ENCODE measurements around the gene HP. TPM values are rescaled to one million over a fixed set of nuclear protein-coding genes. Genes with fewer than 3 reads are reported as not detected.

The HP gene
- total RNA-seq, 1 experiment from 2014 or later: not detected

DNA sequence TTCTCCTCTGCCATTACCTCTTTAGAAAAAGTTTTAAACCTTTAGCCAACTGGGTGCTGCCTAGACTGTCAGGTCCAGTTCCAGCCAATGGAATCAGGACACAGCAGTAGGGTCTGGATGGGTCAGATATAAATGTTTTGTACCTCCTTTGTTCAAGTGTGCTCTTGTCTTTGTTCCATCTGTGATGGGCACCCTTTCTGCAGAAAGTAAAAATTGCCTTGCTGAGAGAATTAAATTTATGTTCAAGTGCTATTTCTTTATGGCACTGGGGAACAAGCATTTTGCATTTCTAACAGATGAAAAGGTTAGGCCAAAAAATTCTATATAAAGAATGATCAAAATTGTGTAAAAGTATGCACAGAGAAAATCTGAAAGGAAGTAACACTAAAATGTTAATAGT is 5.2 kb upstream of the HP start:
- intact Hi-C loops (cut with micrococcal nuclease; ENCODE audit: unreplicated experiment): no loop called here
- Histone ChIP-seq H3K27me3 (ENCODE audit: insufficient read depth, low read depth) (peaks cover 8% of the 10 kb centered on the region; the same call in 1 of the 2 replicates), H3F3A (ENCODE audit: insufficient read depth, low read depth) (no peaks in the 10 kb centered on the region), H2AFZ (no peak overlapping the region), H3K27ac (no peak overlapping the region), H3K36me3 (ENCODE audit: low read depth) (no peaks in the 10 kb centered on the region), H4K20me1 (ENCODE audit: insufficient read depth) (no peaks in the 10 kb centered on the region), H3K9me3 (ENCODE audit: insufficient read depth, low read depth) (peaks cover 4% of the 10 kb centered on the region; the same call in 1 of the 2 replicates), H3K4me1 (replicated peaks; ENCODE audit: insufficient read depth) (peaks cover 8% of the 10 kb centered on the region; the same call in 1 of the 2 replicates), H3K4me3 (no peak overlapping the region), H3K9me2 (ENCODE audit: insufficient read depth) (no peaks in the 10 kb centered on the region), H3K4me2 (no peak overlapping the region), H3K79me2 (ENCODE audit: low read depth) (no peaks in the 10 kb centered on the region)
- ChIA-PET POLR2A (ENCODE audit: unreplicated experiment) (interaction anchor here (0.7 kb wide), 1 partner anchor 190 kb away, joined by 6 read pairs; no protein-coding TSS in a partner anchor), CTCF (no interaction called here)
- DNase-seq: no peak
- no peak for TF ChIP-seq EZH2 (IDR thresholded peaks at IDR 0.05; ENCODE audit: low read depth)
- TF ChIP-seq, protein P1, sequence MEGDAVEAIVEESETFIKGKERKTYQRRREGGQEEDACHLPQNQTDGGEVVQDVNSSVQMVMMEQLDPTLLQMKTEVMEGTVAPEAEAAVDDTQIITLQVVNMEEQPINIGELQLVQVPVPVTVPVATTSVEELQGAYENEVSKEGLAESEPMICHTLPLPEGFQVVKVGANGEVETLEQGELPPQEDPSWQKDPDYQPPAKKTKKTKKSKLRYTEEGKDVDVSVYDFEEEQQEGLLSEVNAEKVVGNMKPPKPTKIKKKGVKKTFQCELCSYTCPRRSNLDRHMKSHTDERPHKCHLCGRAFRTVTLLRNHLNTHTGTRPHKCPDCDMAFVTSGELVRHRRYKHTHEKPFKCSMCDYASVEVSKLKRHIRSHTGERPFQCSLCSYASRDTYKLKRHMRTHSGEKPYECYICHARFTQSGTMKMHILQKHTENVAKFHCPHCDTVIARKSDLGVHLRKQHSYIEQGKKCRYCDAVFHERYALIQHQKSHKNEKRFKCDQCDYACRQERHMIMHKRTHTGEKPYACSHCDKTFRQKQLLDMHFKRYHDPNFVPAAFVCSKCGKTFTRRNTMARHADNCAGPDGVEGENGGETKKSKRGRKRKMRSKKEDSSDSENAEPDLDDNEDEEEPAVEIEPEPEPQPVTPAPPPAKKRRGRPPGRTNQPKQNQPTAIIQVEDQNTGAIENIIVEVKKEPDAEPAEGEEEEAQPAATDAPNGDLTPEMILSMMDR (conservative IDR thresholded peaks at IDR 0.05): no peak
- no TSS peak for BruUV-seq (replicated peaks)

DNA sequence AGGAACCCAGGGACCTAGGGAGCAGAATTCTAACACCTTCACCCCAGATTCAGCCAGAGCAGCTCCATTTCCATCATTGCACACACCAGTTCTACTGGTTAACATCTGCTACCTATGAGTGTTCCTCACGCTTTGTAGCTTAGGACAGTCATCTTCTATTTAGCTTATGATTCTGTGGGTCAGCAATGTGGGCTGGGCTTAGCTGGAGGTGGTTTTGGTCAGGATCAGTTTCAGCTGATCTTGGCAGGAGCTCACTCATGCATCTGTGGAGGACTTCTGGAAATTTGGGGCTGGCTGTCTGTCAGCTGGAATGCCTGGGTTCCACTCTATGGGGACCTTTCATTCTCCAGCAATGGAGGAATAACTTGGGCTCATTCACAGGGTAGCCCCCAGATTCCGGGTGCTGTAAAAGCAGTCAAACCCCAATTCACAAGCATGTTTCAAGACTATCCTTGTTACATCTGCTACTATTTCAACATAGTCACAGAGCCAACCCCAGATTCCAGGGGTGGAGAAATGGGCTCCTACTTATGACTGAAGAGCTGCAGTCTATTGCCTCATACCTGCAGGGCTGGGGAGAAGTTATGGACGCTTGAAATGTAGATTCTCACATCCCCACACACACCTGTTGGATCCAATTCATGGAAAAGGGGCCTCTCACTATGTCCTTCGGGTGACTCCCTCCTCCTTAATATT is 3.4 kb upstream of the HP start:
- TF ChIP-seq EZH2 (IDR thresholded peaks at IDR 0.05; ENCODE audit: low read depth): no peak
- TF ChIP-seq, protein P1 (conservative IDR thresholded peaks at IDR 0.05): no peak
- Histone ChIP-seq H3K79me2 (ENCODE audit: low read depth) (no peaks in the 10 kb centered on the region), H2AFZ (no peak overlapping the region), H3K4me1 (replicated peaks; ENCODE audit: insufficient read depth) (peaks cover 11% of the 10 kb centered on the region; the same call in 1 of the 2 replicates), H3K4me3 (no peak overlapping the region), H3K27me3 (ENCODE audit: insufficient read depth, low read depth) (peaks cover 18% of the 10 kb centered on the region), H3K4me2 (no peak overlapping the region), H3K36me3 (ENCODE audit: low read depth) (no peaks in the 10 kb centered on the region), H4K20me1 (ENCODE audit: insufficient read depth) (no peaks in the 10 kb centered on the region), H3F3A (ENCODE audit: insufficient read depth, low read depth) (no peaks in the 10 kb centered on the region), H3K9me3 (ENCODE audit: insufficient read depth, low read depth) (peaks cover 4% of the 10 kb centered on the region; the same call in 1 of the 2 replicates), H3K27ac (no peak overlapping the region), H3K9me2 (ENCODE audit: insufficient read depth) (no peaks in the 10 kb centered on the region)
- peak in 1 of 2 experiments; percentile 51 for DNase-seq
- BruUV-seq (replicated peaks): no TSS peak
- POLR2A ChIA-PET (ENCODE audit: unreplicated experiment): no interaction called here
- intact Hi-C loops (cut with micrococcal nuclease; ENCODE audit: unreplicated experiment): no loop called here
- CTCF ChIA-PET: no interaction called here

DNA sequence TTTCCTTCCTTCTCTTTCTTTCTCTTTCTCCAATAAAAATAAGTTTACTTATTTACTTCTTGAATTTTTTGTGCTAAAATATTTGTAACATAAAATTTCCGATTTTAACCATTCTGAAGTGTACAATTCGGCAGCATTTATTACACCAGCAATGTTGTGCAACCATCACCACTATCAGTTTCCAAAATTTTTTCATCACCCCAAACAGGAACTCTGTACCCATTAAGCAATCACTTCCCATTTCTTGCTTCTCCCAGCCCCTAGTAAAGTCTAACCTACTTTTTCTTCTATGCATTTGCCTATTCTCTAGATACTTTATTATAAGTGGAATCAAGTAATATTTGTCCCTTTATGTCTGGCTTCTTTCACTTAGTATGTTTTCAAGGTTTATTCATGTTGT is 2.5 kb upstream of the HP start:
- Histone ChIP-seq H3F3A (ENCODE audit: insufficient read depth, low read depth) (no peaks in the 10 kb centered on the region), H3K4me2 (no peak overlapping the region), H3K27ac (no peak overlapping the region), H3K4me1 (replicated peaks; ENCODE audit: insufficient read depth) (peaks cover 11% of the 10 kb centered on the region; the same call in 1 of the 2 replicates), H3K36me3 (ENCODE audit: low read depth) (no peaks in the 10 kb centered on the region), H2AFZ (no peak overlapping the region), H4K20me1 (ENCODE audit: insufficient read depth) (no peaks in the 10 kb centered on the region), H3K9me3 (ENCODE audit: insufficient read depth, low read depth) (peaks cover 4% of the 10 kb centered on the region; the same call in 1 of the 2 replicates), H3K79me2 (ENCODE audit: low read depth) (no peaks in the 10 kb centered on the region), H3K27me3 (ENCODE audit: insufficient read depth, low read depth) (peaks cover 21% of the 10 kb centered on the region), H3K4me3 (no peak overlapping the region), H3K9me2 (ENCODE audit: insufficient read depth) (no peaks in the 10 kb centered on the region)
- no peak for TF ChIP-seq EZH2 (IDR thresholded peaks at IDR 0.05; ENCODE audit: low read depth)
- TF ChIP-seq, protein P1 (conservative IDR thresholded peaks at IDR 0.05): no peak
- no peak for DNase-seq
- CTCF ChIA-PET: interaction anchor here (0.7 kb wide), 1 partner anchor 31 kb away, joined by 10 read pairs; no protein-coding TSS in a partner anchor
- POLR2A ChIA-PET (ENCODE audit: unreplicated experiment): no interaction called here
- intact Hi-C loops (cut with micrococcal nuclease; ENCODE audit: unreplicated experiment): no loop called here
- no TSS peak for BruUV-seq (replicated peaks)

All from PC-9 (cell line).